ENCODE results near the gene PCARE. TPM values are rescaled to one million over a fixed set of nuclear protein-coding genes. Genes with fewer than 3 reads are reported as not detected.

Gene PCARE
- not detected in 2 replicates for total RNA-seq

GRCh38 chr2:29074411-29074810 lies at the start of gene PCARE:
Gene PCARE, minus strand, starts transcription at chr2:29074523. Its CDS starts 262 bp downstream, at chr2:29074261.

GRCh38 chr2:29114946-29115609 lies 40.8 kb upstream of the PCARE start, which contains the start of gene CLIP4:
Gene CLIP4, plus strand, starts transcription at chr2:29115415. Its CDS starts 5,974 bp downstream, at chr2:29121389.

Other genes starting within 250 kb of the PCARE start
- 7.5 and 15.2 TPM in 2 replicates for gene TRMT61B, start 204.2 kb downstream of the PCARE start, total RNA-seq
- gene WDR43, start 179.9 kb downstream of the PCARE start, total RNA-seq = 40.4 and 45.4 TPM in 2 replicates
- gene TOGARAM2, start 93.2 kb downstream of the PCARE start, total RNA-seq = under 0.01 and 0.53 TPM in 2 replicates
- gene CLIP4, start 40.9 kb upstream of the PCARE start, total RNA-seq = 37.2 and 43.8 TPM in 2 replicates